ENCODE data around the gene SPOCK2. TPM values are rescaled to one million over a fixed set of nuclear protein-coding genes. Genes with fewer than 3 reads are reported as not detected.

The SPOCK2 gene
- total RNA-seq, 2 experiments from 2014 or later = 976 to 998 TPM

- TF ChIP-seq CTCF (IDR thresholded peaks at IDR 0.05) = no peak
- peaks cover 52% of the 10 kb centered on the region for H3K4me1 Mint-ChIP-seq (ENCODE audit: low read depth)
- intact Hi-C loops (cut with DNase I, micrococcal nuclease) = loop anchor here in 1 of 2 experiments (2.0 kb wide), 1 partner anchor 14 kb away; no protein-coding TSS in a partner anchor
- no peaks in the 10 kb centered on the region for H3K9me3 Mint-ChIP-seq
- ATAC-seq (ENCODE audit: poor library complexity) = no peak
- ChIA-PET CTCF (interaction anchor here (1.1 to 1.8 kb wide), 4 partner anchors 11 to 247 kb away, joined by 3 to 4 read pairs (median 4); no protein-coding TSS in a partner anchor), POLR2A (interaction anchor here (2.0 to 8.0 kb wide), 9 partner anchors 10 to 37 kb away, joined by 6 to 117 read pairs (median 42); no protein-coding TSS in a partner anchor)
- peaks cover 42% of the 10 kb centered on the region for H3K4me1 ChIP-seq (ENCODE audit: insufficient read depth, low read length)
- peak overlapping the region; percentile 96 for H3K27ac ChIP-seq (ENCODE audit: low read depth in 1 of 2, low read length in 2 of 2)
- peak overlapping the region; percentile 87 for H3K4me3 Mint-ChIP-seq
- H3K36me3 Mint-ChIP-seq (ENCODE audit: low read depth) = peaks cover 34% of the 10 kb centered on the region
- H3K4me3 ChIP-seq (ENCODE audit: low read length) = no peak overlapping the region
- DNase-seq = no peak
- no peaks in the 10 kb centered on the region for H3K27me3 ChIP-seq (ENCODE audit: control insufficient read depth in 1 of 2, insufficient read depth in 2 of 2, low read length in 2 of 2)
- H3K27me3 Mint-ChIP-seq = peaks cover 4% of the 10 kb centered on the region
- peaks cover 14% of the 10 kb centered on the region for H3K36me3 ChIP-seq (ENCODE audit: insufficient read depth, low read length)
- no peaks in the 10 kb centered on the region for H3K9me3 ChIP-seq (ENCODE audit: control insufficient read depth in 1 of 2, insufficient read depth in 1 of 2, low read length in 2 of 2)
- peak overlapping the region; percentile 98 for H3K27ac Mint-ChIP-seq
Measured at GRCh38 chr10:72090326-72090725, 2.0 kb upstream of the SPOCK2 start.

GRCh38 chr10:72089618-72090017 lies 1.3 kb upstream of the SPOCK2 start:
- intact Hi-C loops (cut with DNase I, micrococcal nuclease) = loop anchor here (2.0 to 10.0 kb wide), 6 partner anchors 15 to 605 kb away; partner anchors contain the start of genes ANAPC16 (in 2 of the 2), ASCC1 (in 2 of the 2) and MCU (in 1 of the 2)
- Mint-ChIP-seq H3K27ac (peak overlapping the region; percentile 98), H3K4me3 (peak overlapping the region; percentile 87), H3K4me1 (ENCODE audit: low read depth) (peaks cover 58% of the 10 kb centered on the region), H3K36me3 (ENCODE audit: low read depth) (peaks cover 41% of the 10 kb centered on the region), H3K9me3 (no peaks in the 10 kb centered on the region), H3K27me3 (peaks cover 4% of the 10 kb centered on the region)
- Histone ChIP-seq H3K9me3 (ENCODE audit: control insufficient read depth in 1 of 2, insufficient read depth in 1 of 2, low read length in 2 of 2) (no peaks in the 10 kb centered on the region), H3K36me3 (ENCODE audit: insufficient read depth, low read length) (peaks cover 21% of the 10 kb centered on the region), H3K4me3 (ENCODE audit: low read length) (peak overlapping the region; percentile 98), H3K4me1 (ENCODE audit: insufficient read depth, low read length) (peaks cover 49% of the 10 kb centered on the region), H3K27ac (ENCODE audit: low read depth in 1 of 2, low read length in 2 of 2) (peak overlapping the region; percentile 96), H3K27me3 (ENCODE audit: control insufficient read depth in 1 of 2, insufficient read depth in 2 of 2, low read length in 2 of 2) (no peaks in the 10 kb centered on the region)
- POLR2A ChIA-PET = interaction anchor here (2.0 to 8.0 kb wide), 15 partner anchors 11 to 242 kb away, joined by 6 to 117 read pairs (median 14); partner anchors contain the start of genes ANAPC16 and ASCC1
- ATAC-seq (ENCODE audit: poor library complexity) = no peak
- DNase-seq = peak in 5 of 14 experiments; percentile 33 to 71 (median 60)
- CTCF ChIA-PET = interaction anchor here (0.9 to 1.8 kb wide), 5 partner anchors 12 to 185 kb away, joined by 3 to 7 read pairs (median 4); no protein-coding TSS in a partner anchor
- no peak for TF ChIP-seq CTCF (IDR thresholded peaks at IDR 0.05)

GRCh38 chr10:72088889-72089575 lies 681 bp upstream of the SPOCK2 start:
- Mint-ChIP-seq H3K27me3 (peaks cover 4% of the 10 kb centered on the region), H3K4me1 (ENCODE audit: low read depth) (peaks cover 56% of the 10 kb centered on the region), H3K36me3 (ENCODE audit: low read depth) (peaks cover 47% of the 10 kb centered on the region), H3K27ac (peak overlapping the region; percentile 98), H3K4me3 (peak overlapping the region; percentile 100), H3K9me3 (no peaks in the 10 kb centered on the region)
- no peaks in the 10 kb centered on the region for H3K9me3 ChIP-seq (ENCODE audit: control insufficient read depth in 1 of 2, insufficient read depth in 1 of 2, low read length in 2 of 2)
- ChIA-PET CTCF (interaction anchor here (0.9 to 1.6 kb wide), 7 partner anchors 17 to 248 kb away, joined by 3 to 7 read pairs (median 3); no protein-coding TSS in a partner anchor), POLR2A (interaction anchor here (0.6 to 8.0 kb wide), 22 partner anchors 10 to 364 kb away, joined by 3 to 117 read pairs (median 13); partner anchors contain the start of genes ANAPC16 and ASCC1)
- DNase-seq (peak; percentile 31 to 82 (median 56)), ATAC-seq (ENCODE audit: poor library complexity) (peak; percentile 46)
- peak overlapping the region; percentile 98 for H3K4me3 ChIP-seq (ENCODE audit: low read length)
- TF ChIP-seq CTCF (IDR thresholded peaks at IDR 0.05) = no peak
- intact Hi-C loops (cut with DNase I, micrococcal nuclease) = loop anchor here (1.0 to 10.0 kb wide), 7 partner anchors 10 to 606 kb away; partner anchors contain the start of genes ANAPC16 (in 2 of the 2), ASCC1 (in 2 of the 2) and MCU (in 1 of the 2)
- peaks cover 27% of the 10 kb centered on the region for H3K36me3 ChIP-seq (ENCODE audit: insufficient read depth, low read length)
- H3K27me3 ChIP-seq (ENCODE audit: control insufficient read depth in 1 of 2, insufficient read depth in 2 of 2, low read length in 2 of 2) = no peaks in the 10 kb centered on the region
- H3K4me1 ChIP-seq (ENCODE audit: insufficient read depth, low read length) = peaks cover 55% of the 10 kb centered on the region
- peak overlapping the region; percentile 96 for H3K27ac ChIP-seq (ENCODE audit: low read depth in 1 of 2, low read length in 2 of 2)

All from CD4-positive, alpha-beta T cell (primary cell).